B cell (primary cell): ENCODE data around the gene RAB25. TPM values are rescaled to one million over a fixed set of nuclear protein-coding genes. Genes with fewer than 3 reads are reported as not detected.
A peak's percentile ranks its signal among the peaks of the same experiment; 100 is the strongest.

Experiments
- ATAC-seq: fragments of 200-7000 bp; cut with Tn5 transposase; one replicate; pipeline ENCODE4 v1.10.0; 2021; ENCODE audit warnings: low read depth, mild to moderate bottlenecking, moderate number of reproducible peaks, moderate library complexity
- CTCF ChIA-PET: fragments of 350-600 bp; sonication (Branson Sonifier 250); formaldehyde crosslinking; loops from one replicate; lab custom pipeline; 2021; ENCODE audit warnings: antibody characterized with exemption, inconsistent platforms; lab: Charles Lee
- POLR2A ChIA-PET: fragments of 350-600 bp; sonication (Branson Sonifier 250); formaldehyde crosslinking; loops from one replicate; lab custom pipeline; 2021; ENCODE audit warnings: antibody characterized with exemption; lab: Charles Lee
- DNase-seq: peaks from one replicate; pipeline ENCODE4 v3.0.0; 2013
- H2AFZ ChIP-seq: 2 replicates; pipeline ENCODE4 v1.6.1; 2012; ENCODE audit warnings: mild to moderate bottlenecking, low read depth, low read length; ENCODE audit not compliant: insufficient read depth, poor library complexity, severe bottlenecking
- H3K27ac ChIP-seq, 2 donors: 1 replicate in 1 of 2; 2 replicates in 1 of 2; pipeline ENCODE4 v1.5.1; 2012 to 2013; ENCODE audit warnings: low read length in 2 of 2, mild to moderate bottlenecking in 2 of 2, moderate library complexity in 1 of 2
- H3K27me3 ChIP-seq, 4 experiments: fragments of 200-600 bp in 1 of 4; sonication (generic) in 1 of 4; replicated peaks in 1 of 4; 1 replicate in 2 of 4; 2 replicates in 2 of 4; pipeline versions ENCODE4 v1.6.1 to v1.7.0; 2013 to 2016; ENCODE audit warnings: low read length in 3 of 4, mild to moderate bottlenecking in 2 of 4, mixed read lengths in 1 of 4, moderate library complexity in 1 of 4; ENCODE audit not compliant: insufficient read depth in 4 of 4, control insufficient read depth in 3 of 4; ENCODE audit errors: control extremely low read depth in 1 of 4
- H3K36me3 ChIP-seq, 2 experiments: replicated peaks in 1 of 2; 1 replicate in 1 of 2; 2 replicates in 1 of 2; pipeline versions ENCODE4 v1.6.1 to v1.7.1; 2013; ENCODE audit warnings: low read length in 1 of 2; ENCODE audit not compliant: insufficient read depth in 2 of 2, control insufficient read depth in 1 of 2; ENCODE audit errors: control extremely low read depth in 1 of 2, extremely low read depth in 1 of 2
- H3K4me1 ChIP-seq, 2 donors: fragments of 200-600 bp in 1 of 2; sonication (generic) in 1 of 2; 1 replicate in 1 of 2; 2 replicates in 1 of 2; pipeline versions ENCODE4 v1.5.1 to v1.6.1; 2013 to 2017; ENCODE audit warnings: low read length in 2 of 2; ENCODE audit not compliant: control insufficient read depth in 2 of 2, insufficient read depth in 2 of 2
- H3K4me2 ChIP-seq: replicated peaks from 2 replicates; pipeline ENCODE3; 2012; ENCODE audit warnings: mild to moderate bottlenecking, low read depth, low read length; ENCODE audit not compliant: poor library complexity, severe bottlenecking
- H3K4me3 ChIP-seq, 5 experiments: fragments of 200-600 bp in 1 of 5; sonication (generic) in 1 of 5; 1 replicate in 3 of 5; 2 replicates in 2 of 5; pipeline versions ENCODE4 v1.5.1 to v1.7.0; 2011 to 2016; ENCODE audit warnings: low read length in 4 of 5, mild to moderate bottlenecking in 4 of 5, low read depth in 2 of 5, control low read depth in 1 of 5, moderate library complexity in 1 of 5; ENCODE audit not compliant: insufficient read depth in 1 of 5; ENCODE audit errors: control extremely low read depth in 1 of 5, extremely low read depth in 1 of 5
- H3K79me2 ChIP-seq: fragments of 200-600 bp; sonication (generic); one replicate; pipeline ENCODE4 v1.6.0; 2016; ENCODE audit warnings: low read length; ENCODE audit not compliant: control insufficient read depth, insufficient read depth
- H3K9ac ChIP-seq: fragments of 200-600 bp; sonication (generic); 2 replicates; pipeline ENCODE4 v1.6.1; 2017; ENCODE audit warnings: mild to moderate bottlenecking, low read length, moderate library complexity
- H3K9me3 ChIP-seq, 3 donors: one replicate each; pipeline versions ENCODE4 v1.6.1 to v1.7.1; 2013; ENCODE audit warnings: low read length in 2 of 3; ENCODE audit not compliant: control insufficient read depth in 2 of 3, insufficient read depth in 1 of 3; ENCODE audit errors: control extremely low read depth in 1 of 3
- H4K20me1 ChIP-seq: 2 replicates; pipeline ENCODE4 v1.6.0; 2012; ENCODE audit warnings: mild to moderate bottlenecking, low read length; ENCODE audit not compliant: insufficient read depth, control insufficient read depth, poor library complexity, severe bottlenecking
- H3K27ac Mint-ChIP-seq: one replicate; pipeline ENCODE4 v1.8.0; 2021; ENCODE audit warnings: mixed read lengths
- H3K27me3 Mint-ChIP-seq: one replicate; pipeline ENCODE4 v1.8.0; 2021; ENCODE audit warnings: mixed read lengths
- H3K4me1 Mint-ChIP-seq: one replicate; pipeline ENCODE4 v1.8.0; 2021; ENCODE audit warnings: mixed read lengths
- H3K4me3 Mint-ChIP-seq: one replicate; pipeline ENCODE4 v1.8.0; 2021; ENCODE audit warnings: mixed read lengths
- H3K9me3 Mint-ChIP-seq: one replicate; pipeline ENCODE4 v1.8.0; 2022; ENCODE audit warnings: mixed read lengths; ENCODE audit not compliant: insufficient read depth
- EZH2 ChIP-seq: IDR thresholded peaks from 2 replicates; pipeline ENCODE4 v1.6.1; 2012; ENCODE audit warnings: borderline replicate concordance, low read depth, mild to moderate bottlenecking, moderate library complexity, low read length; ENCODE audit not compliant: insufficient read depth, poor library complexity, severe bottlenecking
- WGBS: methylation state at CpG from one replicate; pipeline ENCODE4 v1.1.5; 2013; ENCODE audit warnings: missing lambda C conversion rate; ENCODE audit not compliant: insufficient coverage; 5-methylcytosine and 5-hydroxymethylcytosine counted together
- intact Hi-C: fragments of 100-400 bp; cut with micrococcal nuclease; formaldehyde crosslinking; loops from one replicate; pipeline ENCODE4 v1.10.0; 2022
- polyA plus RNA-seq: library from polyadenylated mRNA; depleted of rRNA; stranded (reverse); fragments of >200 nt; gene quantifications from 2 replicates; pipeline ENCODE4 v1.2.3, GENCODE V29; 2012
- total RNA-seq, 2 donors: library from RNA; stranded (reverse); fragments of 120-200 nt in 1 of 2; gene quantifications; 1 replicate in 1 of 2; 2 replicates in 1 of 2; pipeline versions ENCODE4 v1.2.3 to v1.2.4, GENCODE V29; 2013 to 2022
- TF ChIP-seq, protein P1 (sequence below): fragments of 200-600 bp; IDR thresholded peaks from one replicate; pipeline ENCODE4 v1.8.0; 2022; ENCODE audit warnings: antibody characterized with exemption, mild to moderate bottlenecking

The RAB25 gene
- total and polyA plus RNA-seq, 2 donors (not counting 1 experiment from before 2014, with no cell fraction given): 0.69 to 2.2 TPM

DNA sequence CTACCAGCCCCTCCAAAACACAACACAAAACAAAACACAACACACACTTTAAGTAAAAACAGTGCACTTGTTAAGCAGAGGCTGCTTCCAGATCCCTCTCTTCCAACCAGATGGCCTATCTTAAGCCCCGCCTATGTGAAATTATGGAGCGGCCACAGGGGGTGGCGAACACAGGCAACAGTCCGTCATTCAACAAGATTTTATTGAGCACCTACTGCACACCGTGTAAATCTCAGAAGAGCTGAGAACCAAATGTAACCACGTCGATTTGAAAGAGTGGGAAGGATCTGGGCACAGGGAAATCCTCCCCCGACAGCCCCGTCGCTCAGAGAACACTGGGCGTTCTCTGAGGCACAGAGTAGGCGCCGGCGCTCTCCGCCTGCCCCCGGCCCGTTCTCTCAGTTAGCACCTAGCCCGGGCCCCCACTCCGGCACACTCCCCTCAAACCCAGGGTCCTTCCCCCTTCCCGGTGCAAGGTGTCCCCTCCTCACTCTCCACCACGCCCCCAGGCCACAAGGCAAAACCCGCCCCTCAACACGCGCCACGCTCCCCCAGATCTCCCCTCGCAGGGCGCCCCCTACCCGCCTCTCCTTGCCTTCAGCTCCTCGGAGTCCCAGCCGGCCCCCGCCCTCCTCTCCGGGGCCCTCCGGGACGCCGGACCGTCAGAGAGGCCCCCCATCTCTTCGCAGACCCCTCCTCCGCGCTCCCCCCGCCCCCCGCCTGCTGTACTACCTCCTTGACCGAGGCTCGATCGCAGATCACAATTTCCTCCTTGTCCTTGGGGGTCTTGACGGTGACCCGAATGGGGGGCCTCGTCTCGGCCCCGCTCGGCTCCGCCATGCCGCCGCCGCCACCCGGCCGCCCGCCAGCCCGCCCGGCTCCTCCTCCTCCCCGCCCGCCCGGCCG, 7.8 kb upstream of the RAB25 start:
- Mint-ChIP-seq H3K27me3 (no peaks in the 10 kb centered on the region), H3K4me1 (peaks cover 32% of the 10 kb centered on the region), H3K4me3 (peak overlapping the region; percentile 92), H3K9me3 (no peaks in the 10 kb centered on the region), H3K27ac (peak overlapping the region; percentile 89)
- Histone ChIP-seq H2AFZ (peak overlapping the region; percentile 84), H3K4me2 (peak overlapping the region; percentile 91), H3K36me3 (peaks cover 5 to 6% of the 10 kb centered on the region in 2 experiments), H4K20me1 (no peaks in the 10 kb centered on the region), H3K4me3 (peak overlapping the region; percentile 31 to 74 (median 72)), H3K9me3 (no peaks in the 10 kb centered on the region), H3K4me1 (peaks cover 8 to 24% of the 10 kb centered on the region in 2 donors), H3K79me2 (peaks cover 12% of the 10 kb centered on the region), H3K27ac (peak overlapping the region; percentile 24 to 69), H3K27me3 (no peaks in the 10 kb centered on the region), H3K9ac (peak overlapping the region; percentile 79)
- ATAC-seq (peak; percentile 41), DNase-seq (peak; percentile 79)
- POLR2A ChIA-PET: interaction anchor here (0.6 kb wide), 3 partner anchors 28 to 119 kb away, joined by 3 to 4 read pairs (median 4); partner anchors contain the start of gene KHDC4
- CTCF ChIA-PET: interaction anchor here (0.6 to 1.3 kb wide), 5 partner anchors 32 to 230 kb away, joined by 3 to 5 read pairs (median 4); partner anchors contain the start of genes SMG5 and SSR2
- intact Hi-C loops: loop anchor here (1.0 to 5.0 kb wide), 2 partner anchors 142 to 781 kb away; partner anchors contain the start of genes CLK2 and RIT1
- TF ChIP-seq, protein P1, sequence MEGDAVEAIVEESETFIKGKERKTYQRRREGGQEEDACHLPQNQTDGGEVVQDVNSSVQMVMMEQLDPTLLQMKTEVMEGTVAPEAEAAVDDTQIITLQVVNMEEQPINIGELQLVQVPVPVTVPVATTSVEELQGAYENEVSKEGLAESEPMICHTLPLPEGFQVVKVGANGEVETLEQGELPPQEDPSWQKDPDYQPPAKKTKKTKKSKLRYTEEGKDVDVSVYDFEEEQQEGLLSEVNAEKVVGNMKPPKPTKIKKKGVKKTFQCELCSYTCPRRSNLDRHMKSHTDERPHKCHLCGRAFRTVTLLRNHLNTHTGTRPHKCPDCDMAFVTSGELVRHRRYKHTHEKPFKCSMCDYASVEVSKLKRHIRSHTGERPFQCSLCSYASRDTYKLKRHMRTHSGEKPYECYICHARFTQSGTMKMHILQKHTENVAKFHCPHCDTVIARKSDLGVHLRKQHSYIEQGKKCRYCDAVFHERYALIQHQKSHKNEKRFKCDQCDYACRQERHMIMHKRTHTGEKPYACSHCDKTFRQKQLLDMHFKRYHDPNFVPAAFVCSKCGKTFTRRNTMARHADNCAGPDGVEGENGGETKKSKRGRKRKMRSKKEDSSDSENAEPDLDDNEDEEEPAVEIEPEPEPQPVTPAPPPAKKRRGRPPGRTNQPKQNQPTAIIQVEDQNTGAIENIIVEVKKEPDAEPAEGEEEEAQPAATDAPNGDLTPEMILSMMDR: peak; percentile 29
- TF ChIP-seq EZH2: no peak
- WGBS: under 1% methylated on average over 32 of the region's 63 CpGs
